Gastrocnemius medialis (tissue), 4 donors: Measurements from ENCODE around the gene TMEM106A.
"Not testable (repeated sequence)": the region's sequence is repeated elsewhere in the genome, so short reads cannot be mapped to it uniquely, and the experiment has no call there.

ENCODE experiments used
- CTCF ChIP-seq, 5 experiments: fragments of 450-650 bp in 3 of 5; fragments of 200-600 bp in 2 of 5; sonication (generic) in 2 of 5; IDR thresholded peaks in 4 of 5; conservative IDR thresholded peaks in 1 of 5; 1 replicate in 4 of 5; 2 replicates in 1 of 5; pipeline ENCODE4 v1.5.1; 2016 to 2019; ENCODE audit warnings: antibody characterized with exemption in 5 of 5, mild to moderate bottlenecking in 3 of 5, moderate library complexity in 3 of 5
- POLR2A ChIP-seq, 2 donors: fragments of 450-650 bp; IDR thresholded peaks; one replicate each; pipeline ENCODE4 v1.6.1; 2017; ENCODE audit warnings: antibody characterized with exemption in 2 of 2, mild to moderate bottlenecking in 2 of 2, moderate library complexity in 2 of 2

GRCh38 chr17:43231205-43232020 is 19.7 kb downstream of the TMEM106A start:
- not testable (repeated sequence) for TF ChIP-seq POLR2A (IDR thresholded peaks at IDR 0.05); CTCF (IDR thresholded peaks at IDR 0.05 in 4 of 5, conservative IDR thresholded peaks at IDR 0.05 in 1 of 5)
